Effector CD4-positive, alpha-beta T cell (primary cell): ENCODE results near the gene BIRC6.
"Not testable (repeated sequence)": the region's sequence is repeated elsewhere in the genome, so short reads cannot be mapped to it uniquely, and the experiment has no call there.

ENCODE experiments used
- DNase-seq: peaks from one replicate; pipeline ENCODE4 v3.0.0-alpha.2; 2020
- total RNA-seq: gene quantifications from one replicate; lab custom pipeline; 2026; lab: John Stamatoyannopoulos, UW

Gene BIRC6
- total RNA-seq, result 497 reads per million, percentile 98 among the genes with 10 or more reads in this experiment

GRCh38 chr2:32356681-32357317 is at the start of gene BIRC6:
TSS of gene BIRC6 (plus strand) at chr2:32357023. CDS start at chr2:32357162, 139 bp downstream.
- peak; percentile 78 for DNase-seq

DNA sequence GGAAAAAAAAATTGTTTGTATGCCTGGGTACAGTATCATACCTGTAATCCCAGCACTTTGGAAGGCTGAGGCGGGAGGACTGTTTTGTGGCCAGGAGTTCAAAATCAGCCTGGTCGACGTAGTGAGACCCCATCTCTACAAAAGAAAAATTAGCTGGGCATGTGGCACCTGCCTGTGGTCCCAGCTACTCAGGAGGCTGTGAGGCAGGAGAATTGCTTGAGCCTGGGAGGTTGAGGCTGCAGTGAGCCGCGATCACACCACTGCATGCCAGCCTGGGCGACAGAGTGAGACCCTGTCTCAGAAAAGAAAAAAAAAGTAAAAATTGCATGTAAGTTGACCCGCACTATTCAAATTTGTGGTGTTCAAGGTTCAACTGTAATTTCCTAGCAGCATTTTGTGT is 46.2 kb upstream of the BIRC6 start:
- DNase-seq, result no peak

GRCh38 chr2:32314886-32315285 is 41.9 kb upstream of the BIRC6 start:
- no peak for DNase-seq

GRCh38 chr2:32328679-32329078 is 28.1 kb upstream of the BIRC6 start:
- DNase-seq, result not testable (repeated sequence)

GRCh38 chr2:32329180-32329980 is 27.4 kb upstream of the BIRC6 start:
- DNase-seq, result not testable (repeated sequence)

GRCh38 chr2:32330136-32330535 is 26.7 kb upstream of the BIRC6 start:
- no peak for DNase-seq

DNA sequence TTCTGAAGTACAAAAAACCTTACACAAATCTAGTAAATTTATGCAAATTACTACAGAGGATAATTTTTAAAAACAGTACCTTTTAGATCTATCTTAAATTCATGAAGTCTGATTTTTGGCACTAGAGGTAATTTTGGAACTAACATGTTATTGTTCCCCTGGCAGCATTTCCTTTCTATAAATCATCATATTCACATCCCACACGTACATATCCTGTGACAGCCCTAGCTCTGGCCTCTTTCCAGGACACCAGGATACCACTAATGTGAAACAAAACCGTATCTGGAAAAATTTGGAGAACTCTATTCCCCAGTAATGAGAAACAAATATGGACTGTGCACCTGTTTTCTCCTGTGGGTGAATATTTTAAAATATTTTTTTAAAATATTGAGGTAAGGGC is 14.0 kb upstream of the BIRC6 start:
- no peak for DNase-seq

- DNase-seq, result not testable (repeated sequence)
Measured at GRCh38 chr2:32350797-32351196, 6.0 kb upstream of the BIRC6 start.

- no peak for DNase-seq
Measured at GRCh38 chr2:32355976-32356680, 695 bp upstream of the BIRC6 start.

DNA sequence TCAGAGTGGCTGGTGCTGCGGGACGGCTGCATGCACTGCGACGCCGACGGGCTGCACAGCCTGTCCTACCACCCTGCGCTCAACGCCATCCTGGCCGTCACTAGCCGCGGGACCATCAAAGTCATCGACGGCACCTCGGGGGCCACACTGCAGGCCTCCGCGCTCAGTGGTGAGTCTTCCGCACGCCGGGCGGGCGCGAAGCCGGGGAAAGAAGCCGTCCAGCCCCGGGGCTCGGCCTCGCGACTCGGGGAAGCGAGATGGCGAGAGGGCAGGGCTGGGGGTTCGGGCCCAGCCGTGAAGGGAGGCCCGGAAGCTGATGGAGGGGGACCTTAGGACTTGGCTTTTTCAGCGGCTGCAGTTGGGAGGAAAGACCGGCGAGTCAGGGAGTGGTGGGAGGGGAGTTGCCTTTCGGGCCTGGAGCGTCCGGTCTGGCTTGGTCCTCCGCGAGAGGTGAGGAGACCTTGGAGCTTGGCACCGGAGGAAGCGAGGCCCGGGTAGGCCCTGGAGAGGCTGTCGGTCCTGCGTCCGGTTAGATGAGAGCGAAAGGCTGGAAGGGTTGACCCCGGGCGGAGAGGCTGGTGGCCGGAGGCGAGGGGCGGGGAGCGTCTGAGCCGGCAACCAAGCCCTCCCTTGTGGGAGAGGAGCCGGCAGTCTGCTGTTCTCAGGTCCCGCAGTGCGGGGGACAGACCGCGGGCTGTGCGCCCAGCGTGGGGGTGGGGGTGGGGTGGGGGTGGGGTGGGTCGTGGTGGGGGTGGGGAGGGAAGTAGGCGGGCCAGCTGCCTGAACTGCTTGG is 691 bp downstream of the BIRC6 start:
- DNase-seq, result no peak

DNA sequence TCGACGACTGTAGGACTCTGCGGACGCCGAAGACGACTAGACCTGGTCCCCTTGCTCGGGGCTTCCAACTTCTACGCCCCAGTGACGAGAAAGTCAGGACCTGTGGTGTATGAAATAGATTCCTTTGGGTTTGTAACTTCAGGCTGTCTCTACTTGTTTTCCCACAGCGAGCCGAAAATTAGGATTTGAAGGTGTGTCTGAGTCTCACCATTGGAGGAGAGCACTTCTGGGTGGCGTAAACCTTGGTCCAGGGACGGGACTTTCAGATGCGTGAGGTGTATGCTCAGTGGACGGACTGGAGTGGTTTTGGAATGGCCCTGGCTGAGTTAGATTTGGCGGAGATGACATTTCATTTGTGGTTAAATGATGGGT is 1.3 kb downstream of the BIRC6 start:
- no peak for DNase-seq

DNA sequence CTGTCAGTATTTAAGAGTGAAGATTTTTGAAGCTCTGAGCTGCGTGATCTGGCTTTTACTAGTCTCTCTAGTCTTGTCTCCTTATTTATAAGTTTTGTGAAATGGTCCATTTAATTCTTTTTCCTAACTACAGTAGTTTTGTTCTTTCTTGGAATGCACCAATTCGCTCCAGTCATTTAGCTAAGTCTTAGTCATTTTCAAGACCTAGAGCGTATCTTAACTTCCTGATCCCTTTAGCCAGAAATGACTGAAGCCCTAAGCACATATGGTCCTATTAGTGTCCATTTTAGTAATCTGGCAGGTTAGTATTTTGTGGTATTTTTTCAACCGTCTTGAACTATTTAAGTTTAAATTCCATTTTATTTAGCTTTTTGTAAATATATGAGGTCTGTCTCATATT is 3.6 kb downstream of the BIRC6 start:
- DNase-seq, result no peak

DNA sequence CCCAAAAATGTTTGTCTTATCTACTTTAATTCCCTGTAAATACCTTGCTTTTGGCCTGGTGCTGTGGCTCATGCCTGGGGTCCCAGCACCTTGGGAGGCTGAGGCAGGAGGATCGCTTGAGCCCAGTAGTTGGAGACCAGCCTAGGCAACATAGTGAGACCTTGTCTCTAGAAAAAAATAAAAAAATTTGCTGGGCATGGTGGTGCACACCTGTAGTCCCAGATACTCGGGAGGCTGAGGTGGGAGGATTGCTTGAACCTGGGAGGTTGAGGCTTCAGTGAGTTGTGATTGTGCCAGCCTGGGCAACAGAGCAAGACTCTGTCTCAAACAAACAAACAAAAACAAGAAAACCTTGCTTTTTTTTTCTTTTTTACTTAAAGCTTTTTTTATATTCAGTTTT is 6.2 kb downstream of the BIRC6 start:
- not testable (repeated sequence) for DNase-seq

- DNase-seq, result no peak
Measured at GRCh38 chr2:32363597-32363996, 6.8 kb downstream of the BIRC6 start.

- DNase-seq, result not testable (repeated sequence)
Measured at GRCh38 chr2:32364290-32364689, 7.5 kb downstream of the BIRC6 start.

DNA sequence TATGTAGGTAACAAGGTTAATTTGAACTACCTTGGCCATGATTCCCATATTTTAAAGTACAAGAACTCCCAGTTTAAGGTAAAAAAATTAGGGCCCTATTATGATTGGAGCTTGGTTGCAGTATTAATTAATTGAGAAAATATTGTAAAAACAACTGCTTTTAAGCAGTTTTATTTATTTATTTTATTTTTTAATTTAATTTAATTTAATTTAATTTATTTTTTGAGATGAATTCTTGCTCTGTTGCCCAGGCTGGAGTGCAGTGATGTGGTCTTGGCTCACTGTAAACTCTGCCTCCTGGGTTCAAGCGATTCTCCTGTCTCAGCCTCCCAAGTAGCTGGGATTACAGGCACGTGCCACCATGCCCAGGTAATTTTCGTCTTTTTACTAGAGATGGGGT is 8.9 kb downstream of the BIRC6 start:
- DNase-seq, result not testable (repeated sequence)

DNA sequence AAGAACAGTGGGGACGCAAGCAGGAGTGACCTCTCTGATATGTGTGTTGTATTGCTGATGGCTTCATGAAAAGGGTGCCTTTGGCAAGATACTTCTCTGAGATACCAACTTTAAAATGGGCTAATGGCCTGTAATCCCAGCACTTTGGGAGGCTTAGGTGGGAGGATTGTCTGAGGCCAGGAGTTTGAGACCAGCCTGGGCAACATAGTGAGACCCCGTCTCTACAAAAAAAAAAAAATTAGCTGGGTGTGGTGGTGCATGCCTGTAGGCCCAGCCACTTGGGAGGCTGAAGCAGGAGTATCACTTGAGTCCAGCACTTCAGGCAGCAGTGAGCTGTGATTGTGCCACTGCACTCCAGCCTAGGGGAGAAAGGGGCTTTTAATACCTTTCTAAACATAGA is 9.8 kb downstream of the BIRC6 start:
- DNase-seq, result no peak

- DNase-seq, result no peak
Measured at GRCh38 chr2:32369222-32369621, 12.4 kb downstream of the BIRC6 start.

DNA sequence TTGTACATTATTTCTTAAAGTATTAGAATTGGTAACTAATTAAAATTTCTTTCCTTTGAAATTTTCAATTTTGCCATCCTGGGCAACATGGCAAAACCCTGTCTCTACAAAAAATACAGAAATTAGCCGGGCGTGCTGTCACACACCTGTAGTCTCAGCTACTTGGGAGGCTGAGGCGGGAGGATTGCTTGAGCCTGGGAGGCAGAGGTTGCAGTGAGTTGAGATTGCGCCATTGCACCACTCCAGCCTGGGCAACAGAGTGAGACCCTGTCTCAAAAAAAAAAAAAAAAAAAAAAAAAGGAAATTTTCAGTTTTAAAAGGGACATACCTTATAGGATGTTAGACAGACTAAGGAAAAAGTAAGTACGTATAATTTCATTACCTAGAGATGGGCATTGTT is 14.1 kb downstream of the BIRC6 start:
- DNase-seq, result not testable (repeated sequence)

DNA sequence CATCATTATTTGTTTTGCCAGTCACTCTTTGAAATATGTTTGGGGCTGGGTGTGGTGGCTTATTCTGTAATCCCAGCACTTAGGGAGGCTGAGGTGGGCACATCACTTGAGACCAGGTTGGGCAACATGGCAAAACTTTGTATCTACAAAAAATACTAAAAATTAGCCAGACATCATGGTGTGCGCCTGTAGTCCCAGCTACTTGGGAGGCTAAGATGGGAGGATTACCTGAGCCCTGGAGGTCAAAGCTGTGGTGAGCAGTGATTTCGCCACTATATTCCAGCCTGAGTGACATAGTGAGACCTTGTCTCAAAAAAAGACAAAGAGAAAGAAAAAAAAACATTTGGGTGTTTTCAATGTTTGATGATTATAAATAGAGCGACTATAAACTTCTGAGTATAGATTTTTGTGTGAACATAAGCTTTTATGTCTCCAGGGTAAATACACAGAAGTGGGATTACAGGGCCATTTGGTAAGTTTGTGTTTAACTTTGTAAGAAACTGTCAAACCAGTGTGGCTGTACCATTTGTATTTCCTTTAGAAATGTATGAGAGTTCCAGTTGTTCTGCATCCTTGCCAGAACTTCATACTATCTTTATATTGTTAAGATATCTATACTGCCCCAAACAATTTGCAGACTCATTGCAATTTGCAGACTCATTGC is 15.8 kb downstream of the BIRC6 start:
- DNase-seq, result no peak

DNA sequence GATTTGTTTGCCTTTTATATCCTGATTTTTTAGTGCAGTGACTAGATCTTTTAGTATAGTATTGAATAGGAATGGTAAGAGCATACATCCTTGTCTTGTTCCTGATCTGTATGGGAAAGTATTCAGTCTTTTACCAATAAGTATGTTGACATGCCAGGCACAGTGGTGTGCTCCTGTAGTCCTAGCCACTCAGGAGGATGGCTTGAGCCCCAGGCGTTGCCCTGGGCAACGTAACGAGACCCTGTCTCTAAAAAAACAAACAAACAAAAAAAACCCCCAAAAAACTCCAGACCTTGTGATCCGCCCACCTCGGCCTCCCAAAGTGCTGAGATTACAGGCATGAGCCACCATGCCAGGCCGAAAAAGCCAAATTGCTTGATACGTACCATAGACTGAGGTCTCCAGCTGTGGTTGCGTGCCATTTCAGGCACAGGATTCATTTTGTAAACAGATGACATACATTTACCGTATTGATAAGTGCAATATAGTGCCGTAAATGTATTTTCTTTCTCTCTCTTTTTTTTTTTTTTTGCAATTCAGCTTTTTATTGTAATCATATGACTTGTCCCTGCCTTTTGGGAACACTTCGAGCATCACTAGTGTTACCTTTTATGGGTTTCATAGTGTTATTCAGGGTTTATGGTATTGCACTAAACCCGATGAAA is 18.5 kb downstream of the BIRC6 start:
- no peak for DNase-seq

GRCh38 chr2:32376756-32377155 is 19.9 kb downstream of the BIRC6 start:
- no peak for DNase-seq
